Sigmoid colon (tissue), 7 donors: ENCODE results near the gene PRDX5. TPM values are rescaled to one million over a fixed set of nuclear protein-coding genes. Genes with fewer than 3 reads are reported as not detected.

Experiments
- DNase-seq: peaks from one replicate; pipeline ENCODE4 v3.0.0-alpha.2; 2019
- H3K27ac ChIP-seq, 4 donors: fragments of 200-600 bp; sonication (generic); one replicate each; pipeline ENCODE4 v1.5.1; 2016 to 2019; ENCODE audit warnings: mild to moderate bottlenecking in 1 of 4
- H3K27me3 ChIP-seq, 3 donors: fragments of 200-600 bp; sonication (generic); one replicate each; pipeline ENCODE4 v1.5.1; 2019; ENCODE audit warnings: mild to moderate bottlenecking in 1 of 3
- H3K36me3 ChIP-seq, 4 donors: fragments of 200-600 bp; sonication (generic); one replicate each; pipeline ENCODE4 v1.5.1; 2016 to 2019
- H3K4me1 ChIP-seq, 4 donors: fragments of 200-600 bp; sonication (generic); one replicate each; pipeline ENCODE4 v1.5.1; 2017 to 2019
- H3K4me3 ChIP-seq, 4 donors: fragments of 200-600 bp; sonication (generic); one replicate each; pipeline ENCODE4 v1.5.1; 2017 to 2019; ENCODE audit warnings: mild to moderate bottlenecking in 2 of 4, moderate library complexity in 1 of 4
- H3K9me3 ChIP-seq, 4 donors: fragments of 200-600 bp in 3 of 4; sonication (generic) in 3 of 4; one replicate each; pipeline versions ENCODE4 v1.5.1 to v1.6.1; 2013 to 2019
- EP300 ChIP-seq, 4 donors: sonication (generic); formaldehyde crosslinking; IDR thresholded peaks; one replicate each; pipeline ENCODE4 v1.6.1; 2017; ENCODE audit warnings: antibody characterized with exemption in 4 of 4
- POLR2A ChIP-seq, 2 donors: fragments of 450-650 bp; IDR thresholded peaks; one replicate each; pipeline ENCODE4 v1.6.1; 2016; ENCODE audit warnings: antibody characterized with exemption in 2 of 2, mild to moderate bottlenecking in 2 of 2, moderate library complexity in 2 of 2
- POLR2AphosphoS5 ChIP-seq, 4 donors: sonication (generic); formaldehyde crosslinking; IDR thresholded peaks; one replicate each; pipeline ENCODE4 v1.6.1; 2017; ENCODE audit warnings: antibody characterized with exemption in 4 of 4
- WGBS, 2 donors: extraction: QIAGEN DNeasy Blood & Tissue Kit; methylation state at CpG; one replicate each; pipeline ENCODE4 v1.1.7; 2013; 5-methylcytosine and 5-hydroxymethylcytosine counted together
- intact Hi-C: fragments of 100-400 bp; cut with DNase I; formaldehyde crosslinking; loops from one replicate; pipeline ENCODE4 v1.15.1; 2023
- polyA plus RNA-seq, 3 donors: library from polyadenylated mRNA; stranded (reverse); fragments of 200-250 nt; gene quantifications; one replicate each; pipeline ENCODE4 v1.2.3, GENCODE V29; 2013
- total RNA-seq, 4 donors: library from RNA; depleted of rRNA; stranded (reverse); fragments of >200 nt; gene quantifications; one replicate each; pipeline ENCODE4 v1.1.0, GENCODE V29; 2016
- TF ChIP-seq, protein P1 (sequence below), 4 experiments: fragments of 450-650 bp in 3 of 4; fragments of 200-600 bp in 1 of 4; IDR thresholded peaks; one replicate each; pipeline ENCODE4 v1.5.1; 2016 to 2019; ENCODE audit warnings: antibody characterized with exemption in 4 of 4, mild to moderate bottlenecking in 3 of 4, moderate library complexity in 2 of 4
- donor health status: healthy with polysubstance abuse.
- donor health status: Bipolar disorder and iron deficiency.
- donor health status: healthy.

PRDX5 gene
- total and polyA plus RNA-seq, 7 donors, result 169 to 1,045 (median 269) TPM

DNA sequence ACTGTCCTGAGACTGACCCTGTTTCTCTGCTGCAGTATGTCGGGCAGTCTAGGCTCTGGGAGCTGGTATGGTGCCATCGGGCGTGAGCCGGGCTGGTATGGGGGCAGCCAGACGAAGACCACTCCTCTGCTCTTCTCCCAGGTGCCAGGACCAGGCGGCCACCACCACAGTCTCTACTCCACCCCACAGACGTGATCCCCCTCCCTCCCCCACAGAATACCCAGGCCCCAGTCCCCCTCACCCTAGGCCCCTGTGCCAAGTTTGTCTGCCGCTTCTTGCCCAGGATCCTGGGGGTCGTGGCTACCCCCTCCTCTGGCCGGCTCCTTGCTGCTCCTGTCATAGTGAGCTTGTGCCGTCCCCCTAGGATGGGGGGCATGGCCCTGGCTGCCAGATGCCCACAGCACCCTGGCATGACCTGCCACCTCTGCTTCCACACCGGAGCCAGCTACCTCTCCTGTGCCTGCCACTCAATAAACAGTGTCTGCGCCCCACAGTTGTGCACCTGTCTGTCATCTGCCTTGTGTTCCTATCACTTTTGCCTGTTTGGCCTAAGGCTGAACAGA is 28.8 kb upstream of the PRDX5 start:
- H3K4me3 ChIP-seq, result no peak overlapping the region
- H3K9me3 ChIP-seq, result no peaks in the 10 kb centered on the region
- intact Hi-C loops, result no loop called here
- TF ChIP-seq POLR2AphosphoS5 (IDR thresholded peaks at IDR 0.05) (no peak), EP300 (IDR thresholded peaks at IDR 0.05) (no peak), POLR2A (IDR thresholded peaks at IDR 0.05) (no peak)
- TF ChIP-seq, protein P1, sequence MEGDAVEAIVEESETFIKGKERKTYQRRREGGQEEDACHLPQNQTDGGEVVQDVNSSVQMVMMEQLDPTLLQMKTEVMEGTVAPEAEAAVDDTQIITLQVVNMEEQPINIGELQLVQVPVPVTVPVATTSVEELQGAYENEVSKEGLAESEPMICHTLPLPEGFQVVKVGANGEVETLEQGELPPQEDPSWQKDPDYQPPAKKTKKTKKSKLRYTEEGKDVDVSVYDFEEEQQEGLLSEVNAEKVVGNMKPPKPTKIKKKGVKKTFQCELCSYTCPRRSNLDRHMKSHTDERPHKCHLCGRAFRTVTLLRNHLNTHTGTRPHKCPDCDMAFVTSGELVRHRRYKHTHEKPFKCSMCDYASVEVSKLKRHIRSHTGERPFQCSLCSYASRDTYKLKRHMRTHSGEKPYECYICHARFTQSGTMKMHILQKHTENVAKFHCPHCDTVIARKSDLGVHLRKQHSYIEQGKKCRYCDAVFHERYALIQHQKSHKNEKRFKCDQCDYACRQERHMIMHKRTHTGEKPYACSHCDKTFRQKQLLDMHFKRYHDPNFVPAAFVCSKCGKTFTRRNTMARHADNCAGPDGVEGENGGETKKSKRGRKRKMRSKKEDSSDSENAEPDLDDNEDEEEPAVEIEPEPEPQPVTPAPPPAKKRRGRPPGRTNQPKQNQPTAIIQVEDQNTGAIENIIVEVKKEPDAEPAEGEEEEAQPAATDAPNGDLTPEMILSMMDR (IDR thresholded peaks at IDR 0.05), result no peak
- DNase-seq, result no peak
- no peaks in the 10 kb centered on the region for H3K36me3 ChIP-seq
- WGBS, 2 donors, result 92 to 95% methylated on average over 13 of the region's 13 CpGs
- peaks cover 0 to 37% (median 31%) of the 10 kb centered on the region in 4 donors for H3K4me1 ChIP-seq
- H3K27ac ChIP-seq, result no peak overlapping the region
- peaks cover 22 to 49% (median 45%) of the 10 kb centered on the region in 3 donors for H3K27me3 ChIP-seq

DNA sequence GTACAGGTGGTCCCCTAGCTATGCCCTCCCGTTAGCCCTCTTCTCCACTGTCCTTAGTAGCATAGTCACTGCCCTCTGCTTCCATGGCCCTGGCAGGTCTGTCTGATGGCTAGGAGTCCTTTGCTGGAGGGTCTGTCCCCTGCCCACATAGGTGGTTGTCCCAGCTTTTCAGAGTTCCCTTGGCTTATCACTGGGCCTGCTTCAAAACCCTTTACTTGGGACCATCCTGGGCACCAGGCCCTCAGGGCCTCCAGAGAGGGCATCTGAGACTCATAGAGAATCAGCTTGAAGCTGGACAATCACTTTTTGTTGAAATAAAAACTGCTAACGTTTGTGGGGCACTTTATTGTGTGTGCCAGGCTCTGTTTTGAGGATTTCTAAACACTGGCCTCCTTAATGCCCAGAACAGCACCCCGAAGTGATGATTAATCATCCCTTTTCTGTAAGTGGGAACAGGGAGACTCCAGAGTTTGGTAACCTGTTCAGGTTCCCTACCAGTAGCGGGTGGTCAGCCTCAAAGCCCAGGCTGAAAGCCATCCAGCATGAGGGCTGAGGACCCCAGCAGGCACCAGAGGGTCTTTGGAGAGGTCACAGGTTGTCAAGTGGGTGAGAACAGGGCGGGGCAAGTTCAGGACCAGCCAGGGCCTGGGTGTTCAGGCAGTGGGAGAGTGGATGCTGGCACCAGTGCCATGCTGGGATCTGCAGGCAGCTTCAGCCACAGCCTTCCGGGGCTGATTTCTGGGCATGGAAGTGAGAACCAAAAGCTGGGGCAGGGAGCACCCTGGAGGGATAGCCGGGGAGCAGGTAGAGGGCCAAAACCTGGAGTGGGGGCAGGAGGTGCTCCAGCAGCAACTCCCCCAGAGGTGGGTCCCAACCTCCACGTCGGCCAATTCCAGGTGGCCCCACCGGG is 27.3 kb upstream of the PRDX5 start:
- no peak for DNase-seq
- intact Hi-C loops, result no loop called here
- Histone ChIP-seq H3K9me3 (no peaks in the 10 kb centered on the region), H3K36me3 (no peaks in the 10 kb centered on the region), H3K4me3 (no peak overlapping the region), H3K27ac (no peak overlapping the region), H3K27me3 (peaks cover 22 to 64% (median 58%) of the 10 kb centered on the region in 3 donors), H3K4me1 (peaks cover 0 to 35% (median 29%) of the 10 kb centered on the region in 4 donors)
- WGBS, 2 donors, result 49 to 59% methylated on average over 10 of the region's 10 CpGs
- TF ChIP-seq, protein P1 (IDR thresholded peaks at IDR 0.05), result no peak
- TF ChIP-seq EP300 (IDR thresholded peaks at IDR 0.05) (no peak), POLR2A (IDR thresholded peaks at IDR 0.05) (no peak), POLR2AphosphoS5 (IDR thresholded peaks at IDR 0.05) (no peak)

GRCh38 chr11:64291262-64291751 is 26.6 kb upstream of the PRDX5 start, which contains the start of gene KCNK4:
Gene KCNK4 (plus strand): TSS chr11:64291302. CDS start chr11:64293019, 1,717 bp downstream.
- no peak within 1 kb of the TSS for H3K27ac ChIP-seq
- DNase-seq, result no peak
- no peaks in the 10 kb centered on the region for H3K36me3 ChIP-seq
- peaks cover 0 to 29% (median 24%) of the 10 kb centered on the region in 4 donors for H3K4me1 ChIP-seq
- peak within 1 kb of the TSS in 3 of 4 donors; percentile 15 to 40 (median 36) for H3K4me3 ChIP-seq
- TF ChIP-seq POLR2A (IDR thresholded peaks at IDR 0.05) (no peak), EP300 (IDR thresholded peaks at IDR 0.05) (no peak), POLR2AphosphoS5 (IDR thresholded peaks at IDR 0.05) (no peak)
- TF ChIP-seq, protein P1 (IDR thresholded peaks at IDR 0.05), result no peak
- intact Hi-C loops, result no loop called here
- H3K9me3 ChIP-seq, result no peaks in the 10 kb centered on the region
- WGBS, 2 donors, result 3 to 4% methylated on average over 45 of the region's 45 CpGs
- peaks cover 23 to 71% (median 65%) of the 10 kb centered on the region in 3 donors for H3K27me3 ChIP-seq

GRCh38 chr11:64291752-64292459 is 26.0 kb upstream of the PRDX5 start:
- DNase-seq, result no peak
- intact Hi-C loops, result no loop called here
- Histone ChIP-seq H3K4me1 (peaks cover 0 to 23% (median 18%) of the 10 kb centered on the region in 4 donors), H3K4me3 (peak overlapping the region in 3 of 4 donors; percentile 15 to 40 (median 36)), H3K9me3 (no peaks in the 10 kb centered on the region), H3K27ac (no peak overlapping the region), H3K27me3 (peaks cover 29 to 77% (median 71%) of the 10 kb centered on the region in 3 donors), H3K36me3 (no peaks in the 10 kb centered on the region)
- TF ChIP-seq EP300 (IDR thresholded peaks at IDR 0.05), result no peak
- TF ChIP-seq, protein P1 (IDR thresholded peaks at IDR 0.05), result no peak
- TF ChIP-seq POLR2AphosphoS5 (IDR thresholded peaks at IDR 0.05), result no peak
- no peak for TF ChIP-seq POLR2A (IDR thresholded peaks at IDR 0.05)
- 1% methylated on average over 96 of the region's 96 CpGs for WGBS, 2 donors
